Body of pancreas (tissue), 4 donors: ENCODE measurements around the gene BANF2. TPM values are rescaled to one million over a fixed set of nuclear protein-coding genes. Genes with fewer than 3 reads are reported as not detected.

Experiments
- ATAC-seq: fragments of 150-250 bp; one replicate; pipeline ENCODE4 v1.9.1; 2016
- DNase-seq, 4 donors: peaks; one replicate each; pipeline ENCODE4 v3.0.0-alpha.2; 2019
- H3K27ac ChIP-seq, 4 donors: fragments of 200-600 bp; sonication (generic); 1 replicate in 3 of 4; 2 replicates in 1 of 4; pipeline versions ENCODE4 v1.5.1 to v1.6.1; 2016 to 2019; ENCODE audit warnings: mild to moderate bottlenecking in 1 of 4, mixed read lengths in 1 of 4, moderate library complexity in 1 of 4
- H3K27me3 ChIP-seq, 2 donors: fragments of 200-600 bp; sonication (generic); one replicate each; pipeline ENCODE4 v1.6.0; 2016; ENCODE audit warnings: mild to moderate bottlenecking in 1 of 2
- H3K36me3 ChIP-seq, 2 donors: fragments of 200-600 bp; sonication (generic); replicated peaks in 1 of 2; 2 replicates each; pipeline ENCODE4 v1.5.1; 2016; ENCODE audit warnings: low read depth in 2 of 2; ENCODE audit not compliant: insufficient read depth in 1 of 2
- H3K4me1 ChIP-seq: fragments of 200-600 bp; sonication (generic); one replicate; pipeline ENCODE4 v1.6.0; 2016
- H3K4me3 ChIP-seq, 2 donors: fragments of 200-600 bp; sonication (generic); 1 replicate in 1 of 2; 2 replicates in 1 of 2; pipeline ENCODE4 v1.5.1; 2016 to 2019
- H3K9me3 ChIP-seq, 3 donors: fragments of 200-600 bp; sonication (generic); 1 replicate in 2 of 3; 2 replicates in 1 of 3; pipeline ENCODE4 v1.5.1; 2016
- POLR2A ChIP-seq, 3 donors: fragments of 450-650 bp; IDR thresholded peaks; one replicate each; pipeline ENCODE4 v1.6.1; 2016; ENCODE audit warnings: antibody characterized with exemption in 3 of 3, mild to moderate bottlenecking in 2 of 3
- WGBS, 2 donors: methylation state at CpG; one replicate each; pipeline ENCODE4 v1.1.5; 2017; 5-methylcytosine and 5-hydroxymethylcytosine counted together
- intact Hi-C: fragments of 100-400 bp; cut with DNase I; formaldehyde crosslinking; loops from one replicate; pipeline ENCODE4 v1.15.1; 2023
- total RNA-seq, 2 donors: library from RNA; depleted of rRNA; stranded (reverse); fragments of >200 nt; gene quantifications; one replicate each; pipeline ENCODE4 v1.1.0, GENCODE V29; 2016
- TF ChIP-seq, protein P1 (sequence below), 7 experiments: fragments of 450-650 bp in 4 of 7; fragments of 200-600 bp in 3 of 7; sonication (generic) in 3 of 7; IDR thresholded peaks; one replicate each; pipeline ENCODE4 v1.5.1; 2016 to 2019; ENCODE audit warnings: antibody characterized with exemption in 7 of 7

The BANF2 gene
- total RNA-seq, 2 donors from 2014 or later, result 4.0 TPM; not detected in 1

DNA sequence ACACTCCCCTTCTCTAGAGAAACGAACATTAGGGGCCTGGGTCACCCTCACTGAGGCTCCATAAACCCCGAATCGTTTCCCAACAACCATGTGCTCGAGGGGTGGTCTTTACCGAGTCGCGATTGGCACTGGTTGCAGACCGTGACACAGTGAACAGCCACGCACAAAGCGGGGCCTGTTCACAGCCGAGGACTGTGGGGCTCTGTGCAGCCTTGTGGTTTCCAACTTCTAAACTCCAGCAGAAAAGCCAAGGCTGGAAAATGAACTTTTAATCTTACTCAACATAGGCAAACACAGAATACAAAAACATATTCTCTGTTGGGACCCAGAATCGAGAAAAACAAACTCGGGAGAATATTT, 36.7 kb upstream of the BANF2 start:
- peak overlapping the region in 3 of 4 donors; percentile 60 to 77 (median 73) for H3K27ac ChIP-seq
- intact Hi-C loops, result no loop called here
- H3K4me1 ChIP-seq, result peaks cover 92% of the 10 kb centered on the region
- H3K27me3 ChIP-seq, result no peaks in the 10 kb centered on the region
- ATAC-seq (no peak), DNase-seq (peak in 2 of 4 donors; percentile 10 to 11)
- TF ChIP-seq, protein P1, sequence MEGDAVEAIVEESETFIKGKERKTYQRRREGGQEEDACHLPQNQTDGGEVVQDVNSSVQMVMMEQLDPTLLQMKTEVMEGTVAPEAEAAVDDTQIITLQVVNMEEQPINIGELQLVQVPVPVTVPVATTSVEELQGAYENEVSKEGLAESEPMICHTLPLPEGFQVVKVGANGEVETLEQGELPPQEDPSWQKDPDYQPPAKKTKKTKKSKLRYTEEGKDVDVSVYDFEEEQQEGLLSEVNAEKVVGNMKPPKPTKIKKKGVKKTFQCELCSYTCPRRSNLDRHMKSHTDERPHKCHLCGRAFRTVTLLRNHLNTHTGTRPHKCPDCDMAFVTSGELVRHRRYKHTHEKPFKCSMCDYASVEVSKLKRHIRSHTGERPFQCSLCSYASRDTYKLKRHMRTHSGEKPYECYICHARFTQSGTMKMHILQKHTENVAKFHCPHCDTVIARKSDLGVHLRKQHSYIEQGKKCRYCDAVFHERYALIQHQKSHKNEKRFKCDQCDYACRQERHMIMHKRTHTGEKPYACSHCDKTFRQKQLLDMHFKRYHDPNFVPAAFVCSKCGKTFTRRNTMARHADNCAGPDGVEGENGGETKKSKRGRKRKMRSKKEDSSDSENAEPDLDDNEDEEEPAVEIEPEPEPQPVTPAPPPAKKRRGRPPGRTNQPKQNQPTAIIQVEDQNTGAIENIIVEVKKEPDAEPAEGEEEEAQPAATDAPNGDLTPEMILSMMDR (IDR thresholded peaks at IDR 0.05), result no peak
- no peak for TF ChIP-seq POLR2A (IDR thresholded peaks at IDR 0.05)
- peaks cover 7 to 16% of the 10 kb centered on the region in 2 donors for H3K36me3 ChIP-seq
- H3K4me3 ChIP-seq, result no peak overlapping the region
- no peaks in the 10 kb centered on the region for H3K9me3 ChIP-seq
- 38 to 49% methylated on average over 13 of the region's 13 CpGs for WGBS, 2 donors

DNA sequence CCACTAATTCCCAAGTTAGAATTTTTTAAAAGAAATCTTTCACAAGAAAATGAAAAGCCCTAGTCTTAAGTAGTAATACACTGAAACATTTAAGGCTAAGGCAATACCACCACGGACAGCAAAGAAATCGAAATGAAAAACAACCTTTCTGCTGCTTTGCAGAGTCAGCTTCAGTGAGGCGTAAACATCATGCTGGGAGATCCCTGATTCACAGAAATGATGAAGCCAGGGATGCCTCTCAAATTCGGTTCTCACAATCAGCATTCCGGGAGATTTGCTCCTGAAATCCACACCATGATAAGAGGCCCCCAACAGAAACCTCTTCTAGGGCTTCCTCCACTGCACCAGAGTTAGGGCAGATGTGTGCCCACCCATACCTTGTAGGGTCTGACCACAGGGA, 36.3 kb upstream of the BANF2 start:
- no peak for ATAC-seq
- WGBS, 2 donors, result 33 to 46% methylated on average over 5 of the region's 5 CpGs
- peak in 2 of 4 donors; percentile 4 to 7 for DNase-seq
- intact Hi-C loops, result no loop called here
- H3K4me3 ChIP-seq, result no peak overlapping the region
- H3K27me3 ChIP-seq, result no peaks in the 10 kb centered on the region
- H3K36me3 ChIP-seq, result peaks cover 7 to 12% of the 10 kb centered on the region in 2 donors
- H3K4me1 ChIP-seq, result peaks cover 92% of the 10 kb centered on the region
- TF ChIP-seq, protein P1 (IDR thresholded peaks at IDR 0.05), result no peak
- TF ChIP-seq POLR2A (IDR thresholded peaks at IDR 0.05), result no peak
- H3K27ac ChIP-seq, result peak overlapping the region; percentile 35 to 77 (median 66)
- no peaks in the 10 kb centered on the region for H3K9me3 ChIP-seq

DNA sequence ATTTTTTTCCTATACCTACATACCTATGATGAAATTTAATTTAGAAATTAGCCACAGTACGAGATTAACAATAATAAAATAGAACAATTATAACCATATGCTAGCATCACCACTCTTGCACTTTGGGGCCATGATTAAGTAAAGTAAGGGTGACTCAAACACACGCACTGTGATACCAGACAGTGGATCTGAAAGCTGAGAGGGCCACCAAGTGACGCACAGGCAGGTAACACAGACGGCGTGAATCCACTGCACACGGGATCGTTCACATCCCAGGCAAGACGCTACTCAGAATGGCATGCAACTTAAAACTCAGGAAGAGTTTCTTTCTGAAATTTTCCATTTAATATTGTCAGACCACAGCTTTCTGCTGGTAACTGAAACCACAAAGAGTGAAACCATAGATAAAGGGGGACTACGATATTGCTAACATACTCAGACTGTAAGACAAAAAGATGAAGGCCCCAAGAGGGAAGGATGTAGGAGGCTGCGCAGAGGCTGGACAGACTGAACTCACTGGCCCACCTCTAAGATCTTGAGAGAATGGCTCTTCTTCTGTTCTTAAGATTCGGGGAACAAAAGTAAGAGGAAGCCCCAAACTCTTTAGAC, 35.6 kb upstream of the BANF2 start:
- H3K9me3 ChIP-seq, result no peaks in the 10 kb centered on the region
- DNase-seq (peak in 2 of 4 donors; percentile 33 to 65), ATAC-seq (peak; percentile 26)
- TF ChIP-seq, protein P1 (IDR thresholded peaks at IDR 0.05), result no peak
- TF ChIP-seq POLR2A (IDR thresholded peaks at IDR 0.05), result no peak
- no peaks in the 10 kb centered on the region for H3K27me3 ChIP-seq
- peaks cover 92% of the 10 kb centered on the region for H3K4me1 ChIP-seq
- no peak overlapping the region for H3K4me3 ChIP-seq
- intact Hi-C loops, result no loop called here
- peaks cover 7 to 11% of the 10 kb centered on the region in 2 donors for H3K36me3 ChIP-seq
- peak overlapping the region; percentile 26 to 77 (median 66) for H3K27ac ChIP-seq
- WGBS, 2 donors, result 36 to 37% methylated on average over 11 of the region's 11 CpGs

DNA sequence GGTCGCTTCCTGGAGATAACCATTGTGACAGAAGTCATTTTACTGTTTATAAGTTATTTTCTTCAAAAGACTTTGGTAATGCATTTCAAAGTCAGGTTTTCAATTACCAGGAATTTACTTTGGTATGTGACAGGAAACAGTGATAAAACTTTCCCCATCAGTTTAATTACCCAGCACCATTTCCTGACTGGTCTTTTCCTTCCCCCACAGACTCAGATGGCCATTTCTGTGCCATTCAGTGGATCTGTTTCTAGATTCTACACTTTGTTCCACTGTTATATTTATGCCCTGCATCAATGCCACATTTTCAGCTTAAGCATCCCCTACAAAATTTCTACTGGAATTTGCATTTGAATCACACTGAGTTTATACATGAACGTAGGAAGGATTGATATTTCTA, 34.0 kb upstream of the BANF2 start:
- H3K4me3 ChIP-seq, result no peak overlapping the region
- ATAC-seq (no peak), DNase-seq (no peak)
- intact Hi-C loops, result no loop called here
- H3K9me3 ChIP-seq, result no peaks in the 10 kb centered on the region
- peak overlapping the region in 3 of 4 donors; percentile 23 to 73 (median 60) for H3K27ac ChIP-seq
- H3K27me3 ChIP-seq, result no peaks in the 10 kb centered on the region
- peaks cover 92% of the 10 kb centered on the region for H3K4me1 ChIP-seq
- TF ChIP-seq, protein P1 (IDR thresholded peaks at IDR 0.05), result no peak
- no peak for TF ChIP-seq POLR2A (IDR thresholded peaks at IDR 0.05)
- peaks cover 0 to 3% of the 10 kb centered on the region in 2 donors for H3K36me3 ChIP-seq
- 37 to 43% methylated on average over 2 of the region's 2 CpGs for WGBS, 2 donors

DNA sequence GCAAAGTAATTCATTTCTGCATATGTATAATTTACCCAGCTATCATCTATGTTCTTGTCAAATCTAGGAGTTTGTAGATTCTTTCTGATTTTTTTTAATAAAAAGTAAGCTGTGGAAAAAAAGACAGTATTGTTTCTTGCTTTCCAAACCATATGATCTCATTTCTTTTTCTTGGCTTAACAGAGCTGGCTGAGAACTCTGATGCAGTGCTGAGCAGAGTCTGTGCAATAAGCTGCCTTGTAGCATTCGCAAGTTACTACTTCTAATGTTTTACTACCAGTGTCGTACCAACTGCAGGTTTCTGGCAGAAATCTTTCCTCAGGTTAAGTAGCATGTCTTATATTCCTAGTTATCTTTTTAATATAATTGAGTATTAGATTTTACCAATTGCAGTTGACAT, 33.3 kb upstream of the BANF2 start:
- H3K27me3 ChIP-seq, result no peaks in the 10 kb centered on the region
- H3K36me3 ChIP-seq, result peaks cover 0 to 3% of the 10 kb centered on the region in 2 donors
- intact Hi-C loops, result no loop called here
- H3K9me3 ChIP-seq, result no peaks in the 10 kb centered on the region
- ATAC-seq (peak; percentile 30), DNase-seq (no peak)
- H3K4me1 ChIP-seq, result peaks cover 89% of the 10 kb centered on the region
- H3K4me3 ChIP-seq, result no peak overlapping the region
- H3K27ac ChIP-seq, result peak overlapping the region in 2 of 4 donors; percentile 23 to 73
- WGBS, 2 donors, result 33 to 34% methylated on average over 2 of the region's 2 CpGs
- TF ChIP-seq, protein P1 (IDR thresholded peaks at IDR 0.05), result no peak
- TF ChIP-seq POLR2A (IDR thresholded peaks at IDR 0.05), result no peak
